NCI-H1092 treated with DMSO at 0.1 percent for 48 hours (cell line): ENCODE data around the gene RNF187.
"Not testable (repeated sequence)": the region's sequence is repeated elsewhere in the genome, so short reads cannot be mapped to it uniquely, and the experiment has no call there.

Experiments used
- DNase-seq: peaks from one replicate; lab custom pipeline; 2025; lab: John Stamatoyannopoulos, UW

The RNF187 gene

GRCh38 chr1:228460821-228461220 lies 26.4 kb upstream of the RNF187 start:
- DNase-seq: no peak

- no peak for DNase-seq
Observed at GRCh38 chr1:228462560-228462959, 24.6 kb upstream of the RNF187 start.

GRCh38 chr1:228463009-228463558 lies 24.1 kb upstream of the RNF187 start:
- no peak for DNase-seq

GRCh38 chr1:228463559-228464455 lies 23.4 kb upstream of the RNF187 start:
- peak; percentile 56 for DNase-seq

- DNase-seq: peak; percentile 98
Observed at GRCh38 chr1:228464487-228464983, 22.6 kb upstream of the RNF187 start.

- no peak for DNase-seq
Observed at GRCh38 chr1:228465141-228465540, 22.0 kb upstream of the RNF187 start.

GRCh38 chr1:228465571-228466146 lies 21.5 kb upstream of the RNF187 start:
- DNase-seq: no peak

GRCh38 chr1:228468188-228468587 lies 19.0 kb upstream of the RNF187 start:
- DNase-seq: not testable (repeated sequence)

GRCh38 chr1:228469413-228470162 lies 17.6 kb upstream of the RNF187 start:
- no peak for DNase-seq

GRCh38 chr1:228471154-228471761 lies 15.9 kb upstream of the RNF187 start:
- no peak for DNase-seq

- peak; percentile 56 for DNase-seq
Observed at GRCh38 chr1:228471762-228472398, 15.3 kb upstream of the RNF187 start.

GRCh38 chr1:228472655-228473054 lies 14.5 kb upstream of the RNF187 start:
- DNase-seq: no peak

GRCh38 chr1:228474507-228474906 lies 12.7 kb upstream of the RNF187 start:
- DNase-seq: no peak

GRCh38 chr1:228475812-228476211 lies 11.4 kb upstream of the RNF187 start:
- no peak for DNase-seq

- DNase-seq: no peak
Observed at GRCh38 chr1:228477263-228477662, 9.9 kb upstream of the RNF187 start.

- DNase-seq: no peak
Observed at GRCh38 chr1:228478326-228478725, 8.9 kb upstream of the RNF187 start.

- DNase-seq: no peak
Observed at GRCh38 chr1:228478912-228479711, 8.1 kb upstream of the RNF187 start.

- no peak for DNase-seq
Observed at GRCh38 chr1:228483789-228484188, 3.4 kb upstream of the RNF187 start.

- DNase-seq: peak; percentile 88
Observed at GRCh38 chr1:228486596-228487335, 416 bp upstream of the RNF187 start.
